CD4-positive, alpha-beta T cell treated with Interleukin-4 for 1 hour (primary cell): ENCODE measurements around the gene KRTAP5-10.
"Not testable (repeated sequence)": the region's sequence is repeated elsewhere in the genome, so short reads cannot be mapped to it uniquely, and the experiment has no call there.

ENCODE experiments used
- DNase-seq, 2 donors: peaks; one replicate each; pipeline ENCODE4 v3.0.0-alpha.2; 2020 to 2022

Gene KRTAP5-10

GRCh38 chr11:71542879-71543777, 22.2 kb upstream of the KRTAP5-10 start:
- no peak for DNase-seq

- DNase-seq, result peak in 1 of 2 donors; percentile 16
These were observed 21.5 kb upstream of the KRTAP5-10 start for GRCh38 chr11:71543866-71544265.

DNA sequence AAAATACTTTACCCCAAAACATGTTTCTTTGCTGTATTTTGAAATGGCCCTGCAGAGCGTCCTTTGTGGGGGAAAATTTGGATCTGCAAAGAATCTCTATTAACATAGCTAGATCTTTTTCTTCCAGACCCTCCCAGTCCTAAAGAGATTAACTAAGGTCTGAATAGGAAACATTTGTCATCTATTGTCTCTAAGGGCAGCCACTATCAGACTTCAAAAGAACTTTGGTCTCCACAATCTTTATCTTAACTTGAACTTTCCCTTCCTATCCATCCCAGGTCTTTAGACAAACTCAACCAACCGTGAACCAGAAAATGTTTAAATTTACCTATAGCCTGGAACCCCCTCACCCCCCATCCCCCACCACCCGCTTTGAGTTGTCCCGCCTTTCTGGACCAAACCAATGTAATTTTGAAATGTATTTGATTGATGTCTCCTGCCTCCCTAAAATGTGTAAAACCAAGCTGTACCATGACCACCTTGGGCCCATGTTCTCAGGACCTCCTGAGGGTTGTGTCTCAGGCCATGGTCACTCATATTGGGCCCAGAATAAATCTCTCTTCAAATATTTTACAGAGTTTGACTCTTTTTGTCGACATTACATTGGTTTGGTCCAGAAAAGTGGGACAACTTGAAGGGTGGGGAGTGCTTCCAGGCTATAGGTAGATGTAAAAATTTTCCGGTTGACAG, 20.7 kb upstream of the KRTAP5-10 start:
- no peak for DNase-seq

DNA sequence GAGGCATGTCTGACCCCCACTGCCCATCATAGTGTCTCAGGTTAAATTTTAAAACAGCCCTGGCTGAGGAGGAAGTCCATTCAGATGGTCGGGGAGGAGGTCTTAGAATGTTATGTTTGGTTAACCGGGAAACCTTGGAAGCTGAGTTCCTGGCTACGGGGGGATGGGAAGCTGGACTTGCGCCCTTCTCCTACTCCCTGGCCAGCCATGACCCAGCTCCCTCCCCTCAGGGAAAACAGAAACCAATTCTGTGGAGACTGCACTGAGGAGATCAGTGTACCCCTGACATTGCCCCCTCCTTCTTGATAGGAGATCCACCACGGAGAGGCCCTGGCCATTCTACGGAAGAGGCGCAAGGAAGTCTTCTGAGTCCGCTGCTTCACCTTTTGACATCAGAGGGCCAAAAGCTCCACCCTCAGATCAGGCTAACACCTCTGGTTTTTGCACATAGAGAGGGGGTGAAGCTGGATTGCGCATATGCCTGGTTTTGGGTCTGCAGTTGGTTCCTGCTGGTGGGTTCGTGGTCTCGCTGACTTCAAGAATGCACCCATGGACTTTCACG, 19.9 kb upstream of the KRTAP5-10 start:
- DNase-seq, result no peak

GRCh38 chr11:71548120-71548519, 17.2 kb upstream of the KRTAP5-10 start, which contains the start of gene KRTAP5-9:
Gene KRTAP5-9, plus strand, starts transcription at chr11:71548420. Its CDS starts 238 bp downstream, at chr11:71548658.
- DNase-seq, result no peak

- no peak for DNase-seq
These were observed 16.6 kb upstream of the KRTAP5-10 start for GRCh38 chr11:71548716-71549151.

GRCh38 chr11:71551711-71552110, 13.7 kb upstream of the KRTAP5-10 start:
- DNase-seq, result no peak

- DNase-seq, result no peak
These were observed 10.4 kb upstream of the KRTAP5-10 start for GRCh38 chr11:71554996-71555395.

DNA sequence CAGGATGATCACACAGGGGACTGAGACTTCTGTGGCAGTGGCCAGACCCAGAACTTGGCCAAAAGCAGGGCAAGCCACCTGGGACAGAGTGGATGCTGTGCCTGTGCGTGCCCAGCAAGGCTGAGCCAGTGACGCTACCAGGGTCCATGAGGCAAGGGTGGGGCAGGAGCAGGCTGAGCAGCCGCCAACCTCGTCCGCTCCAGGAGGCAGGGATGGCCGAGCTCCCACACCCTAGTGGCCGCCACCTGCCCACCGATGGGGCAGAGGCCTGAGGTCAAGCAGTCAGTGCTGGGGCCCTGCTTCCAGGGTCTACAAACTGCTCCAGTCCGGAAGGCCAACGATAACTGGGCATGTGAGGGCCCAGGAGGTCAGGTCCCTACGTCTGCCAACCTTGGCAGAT, 9.9 kb upstream of the KRTAP5-10 start:
- no peak for DNase-seq

- DNase-seq, result no peak
These were observed 9.3 kb upstream of the KRTAP5-10 start for GRCh38 chr11:71556018-71556417.

DNA sequence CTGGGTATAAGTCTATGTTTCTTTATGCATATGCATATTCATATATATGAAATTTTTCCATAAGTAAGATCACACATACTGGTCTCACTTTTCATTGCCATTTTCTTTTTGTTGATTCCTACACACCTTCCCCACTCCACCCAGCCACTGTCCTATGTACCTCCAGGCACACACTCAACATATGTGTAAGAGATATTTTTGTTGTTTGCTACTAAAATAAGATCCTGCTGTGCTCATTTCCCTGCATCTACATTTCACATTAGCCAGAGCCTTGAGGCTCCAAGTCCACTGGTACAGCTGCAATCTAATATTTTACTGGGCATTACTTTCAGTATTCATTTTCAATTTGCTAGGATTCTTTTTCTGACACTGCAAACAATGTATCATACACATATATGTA, 8.1 kb upstream of the KRTAP5-10 start:
- no peak for DNase-seq

DNA sequence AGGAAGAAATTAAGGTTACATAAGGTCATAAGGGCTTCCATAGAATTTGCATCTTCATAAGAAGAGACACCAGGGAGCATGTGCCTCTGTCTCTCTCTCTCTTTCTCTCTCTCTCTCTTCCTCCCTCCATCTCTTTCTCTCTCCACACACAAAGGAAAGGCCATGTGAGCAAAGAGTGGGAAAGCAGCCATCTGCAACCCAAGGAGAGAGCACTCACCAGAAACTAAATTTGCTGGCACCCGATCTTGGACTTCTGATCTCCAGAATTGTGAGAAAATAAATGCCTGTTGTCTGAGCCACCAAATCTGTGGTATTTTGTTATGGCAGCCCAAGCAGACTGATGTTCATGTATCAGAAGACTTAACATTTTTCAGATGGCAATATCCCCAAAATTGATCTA, 6.4 kb upstream of the KRTAP5-10 start:
- DNase-seq, result no peak

GRCh38 chr11:71562120-71562519, 3.2 kb upstream of the KRTAP5-10 start:
- DNase-seq, result no peak

- DNase-seq, result peak in 1 of 2 donors; percentile 5
These were observed 2.0 kb upstream of the KRTAP5-10 start for GRCh38 chr11:71563406-71563805.

DNA sequence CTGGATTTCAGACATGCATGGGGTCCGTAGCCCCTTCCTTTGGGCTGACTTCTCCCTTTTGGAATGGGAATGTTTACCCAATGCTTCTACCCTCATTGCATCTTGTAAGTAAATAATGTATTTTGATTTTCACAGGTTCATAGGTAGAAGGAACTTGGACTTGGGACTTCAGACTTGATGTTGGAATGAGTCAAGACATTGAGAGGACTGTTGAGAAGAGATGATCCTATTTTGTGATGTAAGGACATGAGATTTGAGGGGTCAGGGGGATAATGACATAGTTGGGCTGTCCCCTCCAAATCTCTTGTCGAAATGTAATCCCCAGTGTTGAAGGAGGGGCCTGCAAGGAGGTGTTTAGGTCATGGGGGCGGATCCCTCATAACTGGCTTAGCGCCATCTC, 933 bp upstream of the KRTAP5-10 start:
- no peak for DNase-seq

DNA sequence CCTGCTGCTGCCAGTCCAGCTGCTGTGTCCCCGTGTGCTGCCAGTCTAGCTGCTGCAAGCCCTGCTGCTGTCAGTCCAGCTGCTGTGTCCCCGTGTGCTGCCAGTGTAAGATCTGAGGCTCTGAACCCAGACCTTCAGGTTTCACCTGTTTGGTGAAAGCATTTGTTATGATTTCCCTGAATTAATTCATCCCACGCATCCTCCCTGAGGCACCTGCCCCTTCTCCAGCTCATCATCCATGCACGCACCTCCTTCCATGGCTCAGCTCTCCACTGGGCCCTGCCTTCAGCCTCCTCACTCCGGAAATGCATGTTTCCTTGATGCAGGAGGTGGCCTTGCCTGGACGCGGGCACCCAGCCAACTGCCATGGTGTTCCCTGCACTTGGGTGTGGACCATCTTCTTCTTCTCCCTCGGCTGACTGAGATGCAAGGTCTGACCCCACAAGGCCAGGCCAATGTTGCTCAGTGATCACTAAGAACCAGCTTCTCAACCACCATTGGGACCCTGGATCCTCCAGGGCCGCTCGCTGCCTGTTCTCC, 788 bp downstream of the KRTAP5-10 start:
- no peak for DNase-seq

DNA sequence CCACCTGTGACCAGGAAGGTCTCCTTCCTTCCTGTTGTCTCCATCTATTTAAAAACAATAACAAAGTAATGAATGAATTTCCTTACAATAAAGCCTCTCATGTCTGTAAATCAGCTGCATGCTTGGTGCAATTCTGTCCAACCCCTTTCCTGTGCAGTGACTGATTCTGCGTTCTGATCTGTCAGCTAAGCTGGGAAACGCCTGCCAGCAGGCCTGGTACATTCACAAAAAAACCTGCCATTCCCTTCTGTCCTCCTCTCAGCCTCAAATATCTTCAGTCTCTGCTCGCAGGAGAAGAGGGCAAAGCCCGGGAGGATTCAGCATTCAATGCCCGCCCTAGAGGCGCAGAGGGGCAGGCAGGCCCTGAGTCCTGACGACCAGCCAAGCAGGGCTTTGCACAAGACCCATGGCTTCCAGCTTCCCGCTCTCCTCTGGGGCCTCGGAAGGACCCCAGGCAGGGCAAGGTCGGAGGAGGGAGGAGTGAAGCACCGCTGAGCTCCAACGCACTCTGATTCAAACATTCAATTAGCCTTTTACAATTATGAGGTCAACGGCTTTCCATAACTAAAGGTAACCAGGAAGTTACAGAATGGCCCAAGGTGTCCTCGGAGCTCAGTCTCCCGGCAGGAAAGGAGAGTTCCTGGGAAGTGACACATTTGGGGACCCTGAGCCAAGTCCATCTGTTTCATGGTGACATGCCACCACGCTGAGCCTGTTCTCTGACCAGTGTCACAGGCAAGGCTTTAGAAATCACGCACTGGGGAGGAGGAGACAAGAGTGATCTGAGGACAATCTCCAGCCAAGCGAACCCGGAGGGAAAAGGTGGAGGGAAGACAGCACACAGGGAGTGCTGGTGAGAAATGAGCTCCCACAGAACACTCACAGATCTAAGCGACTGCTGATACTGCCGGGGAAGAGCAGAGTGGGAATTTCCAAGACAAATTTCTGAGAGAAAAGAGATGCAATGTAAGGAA, 1.6 kb downstream of the KRTAP5-10 start:
- DNase-seq, result not testable (repeated sequence)

DNA sequence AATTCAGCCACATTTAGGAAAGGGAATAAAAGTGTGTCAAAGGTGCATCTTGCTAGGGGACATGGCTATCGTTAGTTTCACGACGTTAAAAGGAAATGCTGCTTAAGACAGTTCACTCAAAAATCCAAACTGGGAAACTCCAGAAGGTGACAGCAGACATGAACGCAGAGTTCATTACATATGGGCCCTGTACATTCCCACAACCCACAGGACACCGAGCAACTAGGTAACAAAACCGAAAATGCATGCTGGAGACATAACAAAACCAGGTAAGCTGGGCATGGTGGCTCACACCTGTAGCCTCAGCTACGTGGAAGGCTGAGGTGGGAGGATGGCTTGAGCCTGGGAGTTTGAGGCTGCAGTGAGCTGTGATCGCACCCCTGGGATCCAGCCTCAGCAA, 2.3 kb downstream of the KRTAP5-10 start:
- DNase-seq, result not testable (repeated sequence)

DNA sequence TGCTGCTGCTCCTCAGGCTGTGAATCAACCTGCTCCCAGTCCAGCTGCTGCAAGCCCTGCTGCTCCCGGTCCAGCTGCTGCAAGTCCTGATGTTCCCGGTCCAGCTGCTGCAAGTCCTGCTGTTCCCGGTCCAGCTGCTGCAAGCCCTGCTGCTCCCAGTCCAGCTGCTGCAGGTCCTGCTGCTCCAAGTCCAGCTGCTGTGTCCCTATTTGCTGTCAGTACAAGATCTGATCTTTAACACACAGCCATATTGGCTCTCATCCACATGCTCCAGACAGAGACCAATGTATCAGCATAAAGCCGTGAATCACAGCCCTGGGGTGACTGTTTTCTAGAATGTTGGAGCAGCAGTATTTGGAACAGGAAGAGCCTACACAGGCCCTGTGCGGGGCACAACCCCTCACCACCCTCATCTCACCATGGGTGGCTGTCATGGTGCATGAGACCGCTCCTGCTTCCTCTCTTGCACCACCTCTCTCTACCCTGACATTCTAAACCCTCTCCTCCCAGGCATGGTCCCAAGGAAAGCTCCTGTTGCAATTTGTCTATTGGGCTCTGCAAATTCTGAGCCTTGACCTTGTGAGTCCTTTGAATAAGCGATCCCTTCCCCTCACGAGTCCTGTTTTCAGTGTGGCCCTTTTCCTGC, 3.5 kb downstream of the KRTAP5-10 start:
- no peak for DNase-seq

DNA sequence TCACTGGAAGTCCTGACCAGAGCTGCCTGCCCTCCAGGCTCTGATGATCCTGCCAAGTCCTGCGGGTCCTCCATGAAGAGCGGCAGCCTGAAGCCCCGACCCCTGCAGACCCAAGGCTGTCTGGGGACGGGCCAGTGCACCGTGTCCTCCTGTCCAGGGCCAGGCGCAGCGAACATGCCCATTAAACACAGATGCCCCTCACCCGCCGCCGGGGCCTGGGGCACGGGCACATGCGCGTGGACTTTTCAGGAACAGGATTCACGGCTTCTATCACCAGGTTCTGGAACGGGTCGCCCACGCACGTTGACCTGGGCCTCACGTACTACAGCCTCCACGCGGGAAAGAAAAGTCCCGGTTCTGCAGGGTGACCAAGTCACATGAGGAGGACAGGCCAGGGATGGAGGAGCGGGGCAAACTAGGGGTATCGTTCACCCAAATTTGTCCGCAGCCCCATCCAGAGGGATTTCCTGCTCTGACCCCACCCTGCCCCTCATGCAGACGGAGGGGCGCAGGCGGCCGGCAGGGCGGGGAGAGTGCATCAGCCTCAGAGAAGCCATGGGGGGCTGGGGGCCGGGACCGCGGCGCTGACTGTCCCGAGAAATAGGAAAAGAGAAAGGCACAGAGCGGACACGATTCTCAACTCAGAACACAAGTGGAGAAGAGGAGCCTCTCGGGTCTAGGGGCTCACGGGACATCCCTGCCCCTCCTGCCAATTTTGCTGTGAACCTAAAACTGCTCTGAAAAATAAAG, 5.9 kb downstream of the KRTAP5-10 start:
- DNase-seq, result not testable (repeated sequence)

DNA sequence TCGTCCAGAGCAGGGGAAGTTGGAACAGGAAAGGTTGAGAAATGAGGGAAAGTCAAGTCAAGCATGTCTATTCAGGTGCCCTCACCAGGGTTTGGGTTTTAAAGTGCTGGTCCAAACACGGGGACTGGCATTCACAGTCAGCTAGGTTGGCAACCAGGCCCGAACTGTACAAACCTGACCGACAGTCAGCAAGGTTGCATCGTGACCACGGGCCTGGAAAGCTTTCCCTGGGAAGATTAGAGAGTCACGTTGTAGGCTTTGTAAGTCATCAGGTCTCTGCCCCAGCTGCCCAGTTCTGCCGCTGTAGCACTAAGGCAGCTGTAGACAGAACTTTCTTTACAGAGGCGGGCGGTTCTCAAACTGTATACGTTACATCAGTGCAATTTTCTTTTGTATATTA, 7.4 kb downstream of the KRTAP5-10 start:
- DNase-seq, result no peak
